Measurements from ENCODE around the gene AKAP14.

- TF ChIP-seq CTCF (conservative IDR thresholded peaks at IDR 0.05; ENCODE audit: low read length), result no peak
- TF ChIP-seq EZH2phosphoT487 (IDR thresholded peaks at IDR 0.05; ENCODE audit: borderline replicate concordance), result no peak
These were observed 25.0 kb upstream of the AKAP14 start for GRCh38 chrX:119870626-119871131.

All from Loucy (cell line).